GM23248 (cell line): Measurements from ENCODE around the gene MRLN. TPM values are rescaled to one million over a fixed set of nuclear protein-coding genes. Genes with fewer than 3 reads are reported as not detected.

Source experiments
- DNase-seq: peaks from one replicate; pipeline ENCODE4 v3.0.0-alpha.2; 2015
- H2AFZ ChIP-seq: fragments of 200-600 bp; sonication (generic); 2 replicates; pipeline ENCODE4 v1.6.1; 2016; ENCODE audit warnings: antibody characterized with exemption
- H3F3A ChIP-seq: fragments of 200-600 bp; sonication (generic); 2 replicates; pipeline ENCODE4 v1.6.1; 2016; ENCODE audit warnings: mild to moderate bottlenecking, antibody characterized with exemption, mixed run types; ENCODE audit not compliant: insufficient read depth
- H3K27ac ChIP-seq: fragments of 200-600 bp; sonication (generic); 2 replicates; pipeline ENCODE4 v1.5.1; 2016; ENCODE audit warnings: mild to moderate bottlenecking
- H3K27me3 ChIP-seq: fragments of 200-600 bp; sonication (generic); replicated peaks from 2 replicates; pipeline ENCODE4 v1.6.1; 2016; ENCODE audit warnings: mild to moderate bottlenecking; ENCODE audit not compliant: insufficient read depth
- H3K36me3 ChIP-seq: fragments of 200-600 bp; sonication (generic); 2 replicates; pipeline ENCODE4 v1.6.1; 2016; ENCODE audit warnings: low read depth, mild to moderate bottlenecking
- H3K4me1 ChIP-seq: fragments of 200-600 bp; sonication (generic); 2 replicates; pipeline ENCODE4 v1.6.1; 2016; ENCODE audit warnings: mild to moderate bottlenecking; ENCODE audit not compliant: insufficient read depth
- H3K4me2 ChIP-seq: fragments of 200-600 bp; sonication (generic); one replicate; pipeline ENCODE4 v1.6.1; 2016; ENCODE audit warnings: mild to moderate bottlenecking; ENCODE audit not compliant: unreplicated experiment
- H3K4me3 ChIP-seq: fragments of 200-600 bp; sonication (generic); 2 replicates; pipeline ENCODE4 v1.5.1; 2016; ENCODE audit warnings: mild to moderate bottlenecking
- H3K79me2 ChIP-seq: fragments of 200-600 bp; sonication (generic); 2 replicates; pipeline ENCODE4 v1.6.1; 2016; ENCODE audit warnings: mild to moderate bottlenecking; ENCODE audit not compliant: insufficient read depth
- H3K9ac ChIP-seq: fragments of 200-600 bp; sonication (generic); 2 replicates; pipeline ENCODE4 v1.6.1; 2016; ENCODE audit warnings: mild to moderate bottlenecking
- H3K9me2 ChIP-seq: fragments of 200-600 bp; sonication (generic); 2 replicates; pipeline ENCODE4 v1.6.1; 2016; ENCODE audit warnings: mixed run types, mild to moderate bottlenecking, moderate library complexity; ENCODE audit not compliant: insufficient read depth
- H3K9me3 ChIP-seq: fragments of 200-600 bp; sonication (generic); one replicate; pipeline ENCODE4 v1.6.1; 2017; ENCODE audit warnings: low read depth
- H4K20me1 ChIP-seq: fragments of 200-600 bp; sonication (generic); 2 replicates; pipeline ENCODE4 v1.6.0; 2016; ENCODE audit not compliant: insufficient read depth
- EZH2 ChIP-seq: fragments of 200-600 bp; sonication (generic); IDR thresholded peaks from 2 replicates; pipeline ENCODE4 v1.6.1; 2018; ENCODE audit warnings: antibody characterized with exemption, mild to moderate bottlenecking; ENCODE audit not compliant: insufficient read depth, poor library complexity, severe bottlenecking
- EZH2phosphoT487 ChIP-seq: fragments of 200-600 bp; sonication (generic); IDR thresholded peaks from 2 replicates; pipeline ENCODE4 v1.6.1; 2018; ENCODE audit warnings: antibody characterized with exemption, moderate library complexity, mild to moderate bottlenecking, low read depth; ENCODE audit not compliant: insufficient read depth
- WGBS, 2 experiments: methylation state at CpG; one replicate each; pipeline ENCODE4 v1.1.6; 2015 to 2017; ENCODE audit warnings: low lambda C conversion rate in 2 of 2, low coverage in 1 of 2; ENCODE audit errors: missing lambda C conversion rate in 2 of 2; 5-methylcytosine and 5-hydroxymethylcytosine counted together
- in situ Hi-C: fragments of 300-500 bp; cut with MboI; formaldehyde crosslinking; loops from 2 replicates; pipeline ENCODE4 v1.15.0; 2020
- polyA plus RNA-seq: library from polyadenylated mRNA; unstranded; fragments of >200 nt; fragmentation: Nextera tagmentation; extraction: Ambion mirVana; gene quantifications from 2 replicates; pipeline ENCODE4 v1.2.1, GENCODE V29; 2016
- total RNA-seq: library from RNA; depleted of rRNA; stranded (reverse); fragments of >200 nt; shearing (Covaris generic); gene quantifications from 2 replicates; pipeline ENCODE4 v1.2.3, GENCODE V29; 2014; rRNA removed

Gene MRLN
- total and polyA plus RNA-seq, 2 experiments from 2014 or later: not detected

- no peak overlapping the region for H2AFZ ChIP-seq
- H3K9me3 ChIP-seq: no peaks in the 10 kb centered on the region
- no peak overlapping the region for H3K4me2 ChIP-seq
- no peaks in the 10 kb centered on the region for H3F3A ChIP-seq
- no peaks in the 10 kb centered on the region for H3K36me3 ChIP-seq
- H3K27ac ChIP-seq: no peak overlapping the region
- no peaks in the 10 kb centered on the region for H4K20me1 ChIP-seq
- H3K4me1 ChIP-seq: no peaks in the 10 kb centered on the region
- H3K4me3 ChIP-seq: no peak overlapping the region
- H3K27me3 ChIP-seq: peaks cover 10% of the 10 kb centered on the region
- no peaks in the 10 kb centered on the region for H3K79me2 ChIP-seq
- no peak for DNase-seq
- WGBS, 2 experiments: 30 to 46% methylated on average over 3 of the region's 3 CpGs
- TF ChIP-seq EZH2phosphoT487 (no peak), EZH2 (no peak)
- no peak overlapping the region for H3K9ac ChIP-seq
- in situ Hi-C loops: no loop called here
- no peaks in the 10 kb centered on the region for H3K9me2 ChIP-seq
Measured at GRCh38 chr10:59695637-59696036, 57.6 kb downstream of the MRLN start.

GRCh38 chr10:59694936-59695335 lies 58.3 kb downstream of the MRLN start:
- H3K4me1 ChIP-seq: no peaks in the 10 kb centered on the region
- H3K9me2 ChIP-seq: no peaks in the 10 kb centered on the region
- H3K27ac ChIP-seq: no peak overlapping the region
- no peaks in the 10 kb centered on the region for H3F3A ChIP-seq
- H3K27me3 ChIP-seq: peaks cover 9% of the 10 kb centered on the region
- H3K36me3 ChIP-seq: no peaks in the 10 kb centered on the region
- WGBS, 2 experiments: 44 to 56% methylated on average over 1 of the region's 1 CpG
- in situ Hi-C loops: no loop called here
- H4K20me1 ChIP-seq: no peaks in the 10 kb centered on the region
- DNase-seq: no peak
- H3K4me3 ChIP-seq: no peak overlapping the region
- TF ChIP-seq EZH2phosphoT487 (no peak), EZH2 (no peak)
- H3K9me3 ChIP-seq: no peaks in the 10 kb centered on the region
- H3K4me2 ChIP-seq: no peak overlapping the region
- H3K79me2 ChIP-seq: no peaks in the 10 kb centered on the region
- no peak overlapping the region for H2AFZ ChIP-seq
- no peak overlapping the region for H3K9ac ChIP-seq

- no peak overlapping the region for H3K4me3 ChIP-seq
- 16 to 26% methylated on average over 2 of the region's 2 CpGs for WGBS, 2 experiments
- DNase-seq: no peak
- H3K9me2 ChIP-seq: no peaks in the 10 kb centered on the region
- no peak overlapping the region for H3K27ac ChIP-seq
- no peaks in the 10 kb centered on the region for H3K9me3 ChIP-seq
- in situ Hi-C loops: no loop called here
- H3K9ac ChIP-seq: no peak overlapping the region
- H3K4me2 ChIP-seq: no peak overlapping the region
- H3F3A ChIP-seq: no peaks in the 10 kb centered on the region
- H3K36me3 ChIP-seq: no peaks in the 10 kb centered on the region
- H3K79me2 ChIP-seq: no peaks in the 10 kb centered on the region
- peaks cover 16% of the 10 kb centered on the region; the same call in 1 of the 2 replicates for H3K27me3 ChIP-seq
- no peak overlapping the region for H2AFZ ChIP-seq
- no peaks in the 10 kb centered on the region for H4K20me1 ChIP-seq
- no peaks in the 10 kb centered on the region for H3K4me1 ChIP-seq
- no peak for TF ChIP-seq EZH2phosphoT487
- TF ChIP-seq EZH2: no peak
Measured at GRCh38 chr10:59692113-59692512, 61.1 kb downstream of the MRLN start.

GRCh38 chr10:59688921-59689351 lies 64.3 kb downstream of the MRLN start:
- 52 to 59% methylated on average over 5 of the region's 5 CpGs for WGBS, 2 experiments
- H4K20me1 ChIP-seq: no peaks in the 10 kb centered on the region

GRCh38 chr10:59687657-59688056 lies 65.6 kb downstream of the MRLN start:
- H3K9me2 ChIP-seq: no peaks in the 10 kb centered on the region
- in situ Hi-C loops: no loop called here

More at GRCh38 chr10:59688921-59689351, 64.3 kb downstream of the MRLN start:
- H2AFZ ChIP-seq: no peak overlapping the region
- TF ChIP-seq EZH2phosphoT487: no peak
- no peak for TF ChIP-seq EZH2
- no peaks in the 10 kb centered on the region for H3K9me2 ChIP-seq
- no peak overlapping the region for H3K27ac ChIP-seq
- no peaks in the 10 kb centered on the region for H3K9me3 ChIP-seq
- in situ Hi-C loops: no loop called here
- no peaks in the 10 kb centered on the region for H3K4me1 ChIP-seq
- no peak overlapping the region for H3K4me3 ChIP-seq
- H3K36me3 ChIP-seq: no peaks in the 10 kb centered on the region
- no peak overlapping the region for H3K9ac ChIP-seq
- DNase-seq: no peak
- no peaks in the 10 kb centered on the region for H3K79me2 ChIP-seq
- H3K4me2 ChIP-seq: no peak overlapping the region
- H3K27me3 ChIP-seq: peaks cover 16% of the 10 kb centered on the region; the same call in 1 of the 2 replicates
- no peaks in the 10 kb centered on the region for H3F3A ChIP-seq

More at GRCh38 chr10:59687657-59688056, 65.6 kb downstream of the MRLN start:
- no peak for DNase-seq
- no peak overlapping the region for H3K27ac ChIP-seq
- no peaks in the 10 kb centered on the region for H3K36me3 ChIP-seq
- 45 to 46% methylated on average over 1 of the region's 1 CpG for WGBS, 2 experiments
- H4K20me1 ChIP-seq: no peaks in the 10 kb centered on the region
- H3K79me2 ChIP-seq: no peaks in the 10 kb centered on the region
- H3K4me3 ChIP-seq: no peak overlapping the region
- no peaks in the 10 kb centered on the region for H3K4me1 ChIP-seq
- H3F3A ChIP-seq: no peaks in the 10 kb centered on the region
- H3K9ac ChIP-seq: no peak overlapping the region
- H3K27me3 ChIP-seq: peaks cover 16% of the 10 kb centered on the region; the same call in 1 of the 2 replicates
- no peak for TF ChIP-seq EZH2phosphoT487
- TF ChIP-seq EZH2: no peak
- H2AFZ ChIP-seq: no peak overlapping the region
- no peaks in the 10 kb centered on the region for H3K9me3 ChIP-seq
- no peak overlapping the region for H3K4me2 ChIP-seq

Other genes starting within 250 kb of the MRLN start
- gene SLC16A9, start 43.6 kb downstream of the MRLN start, total RNA-seq: not detected in 2 replicates
- not detected in 2 replicates for gene SLC16A9, start 43.6 kb downstream of the MRLN start, polyA plus RNA-seq
- gene CCDC6, start 153.1 kb upstream of the MRLN start, total RNA-seq: 20.5 and 23.2 TPM in 2 replicates
- gene CCDC6, start 153.1 kb upstream of the MRLN start, polyA plus RNA-seq: 19.1 and 19.4 TPM in 2 replicates